ENCODE measurements around the gene SORCS1.

Gene SORCS1

GRCh38 chr10:106795619-106796018 is 368.9 kb downstream of the SORCS1 start:
- DNase-seq = no peak

GRCh38 chr10:106793617-106794016 is 370.9 kb downstream of the SORCS1 start:
- no peak for DNase-seq

GRCh38 chr10:106789623-106790022 is 374.9 kb downstream of the SORCS1 start:
- no peak for DNase-seq

- no peak for DNase-seq
Measured at GRCh38 chr10:106788982-106789381, 375.5 kb downstream of the SORCS1 start.

- DNase-seq = no peak
Measured at GRCh38 chr10:106785528-106785927, 379.0 kb downstream of the SORCS1 start.

GRCh38 chr10:106780632-106781031 is 383.9 kb downstream of the SORCS1 start:
- no peak for DNase-seq

GRCh38 chr10:106777841-106778240 is 386.7 kb downstream of the SORCS1 start:
- no peak for DNase-seq

- no peak for DNase-seq
Measured at GRCh38 chr10:106775127-106775526, 389.4 kb downstream of the SORCS1 start.

- no peak for DNase-seq
Measured at GRCh38 chr10:106772957-106773356, 391.5 kb downstream of the SORCS1 start.

- DNase-seq = no peak
Measured at GRCh38 chr10:106771154-106771553, 393.4 kb downstream of the SORCS1 start.

- DNase-seq = no peak
Measured at GRCh38 chr10:106768204-106768603, 396.3 kb downstream of the SORCS1 start.

- DNase-seq = no peak
Measured at GRCh38 chr10:106765928-106766327, 398.6 kb downstream of the SORCS1 start.

GRCh38 chr10:106765241-106765754 is 399.2 kb downstream of the SORCS1 start:
- no peak for DNase-seq

GRCh38 chr10:106764360-106764759 is 400.1 kb downstream of the SORCS1 start:
- no peak for DNase-seq

- no peak for DNase-seq
Measured at GRCh38 chr10:106761906-106762305, 402.6 kb downstream of the SORCS1 start.

GRCh38 chr10:106757521-106757920 is 407.0 kb downstream of the SORCS1 start:
- DNase-seq = no peak

- no peak for DNase-seq
Measured at GRCh38 chr10:106751091-106751490, 413.4 kb downstream of the SORCS1 start.

GRCh38 chr10:106746868-106747267 is 417.6 kb downstream of the SORCS1 start:
- no peak for DNase-seq

- no peak for DNase-seq
Measured at GRCh38 chr10:106741006-106741530, 423.4 kb downstream of the SORCS1 start.

GRCh38 chr10:106740071-106740470 is 424.4 kb downstream of the SORCS1 start:
- DNase-seq = no peak

- no peak for DNase-seq
Measured at GRCh38 chr10:106734220-106734619, 430.3 kb downstream of the SORCS1 start.

- DNase-seq = no peak
Measured at GRCh38 chr10:106728232-106728631, 436.3 kb downstream of the SORCS1 start.

GRCh38 chr10:106727170-106727569 is 437.3 kb downstream of the SORCS1 start:
- DNase-seq = no peak

- DNase-seq = no peak
Measured at GRCh38 chr10:106722524-106722923, 442.0 kb downstream of the SORCS1 start.

GRCh38 chr10:106720683-106721082 is 443.8 kb downstream of the SORCS1 start:
- no peak for DNase-seq

Data from DMS79 (cell line).